ENCODE measurements around the gene AKAP8L. TPM values are rescaled to one million over a fixed set of nuclear protein-coding genes. Genes with fewer than 3 reads are reported as not detected.

Gene AKAP8L
- total RNA-seq, 1 experiment from 2014 or later = 123 TPM

DNA sequence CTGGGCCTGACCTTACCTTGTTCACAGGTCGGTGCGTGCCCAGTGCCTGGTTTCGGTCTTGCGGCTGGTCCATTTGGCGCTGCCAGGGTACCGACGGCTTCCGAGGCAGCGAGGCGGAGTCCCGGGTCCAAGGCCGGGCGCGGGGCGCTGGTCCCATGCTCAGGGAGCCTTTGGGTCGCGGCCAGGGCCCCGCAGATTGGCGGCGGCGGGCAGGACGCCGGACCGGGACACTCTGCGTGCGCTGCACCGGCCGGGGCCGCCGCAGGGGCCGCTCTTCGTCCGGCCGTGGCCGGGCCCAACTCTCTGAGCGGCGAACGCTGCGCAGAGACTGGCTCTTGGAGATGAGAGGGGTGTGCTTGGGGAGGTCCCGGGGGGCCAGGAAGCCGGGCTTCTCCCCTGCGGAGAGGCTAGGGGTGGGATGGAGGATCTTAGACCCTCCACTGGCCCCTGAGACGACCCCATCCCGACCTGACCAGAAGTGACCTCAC, 34.3 kb upstream of the AKAP8L start:
- Histone ChIP-seq H3K23me2 (ENCODE audit: insufficient read length, low read depth, low read length, poor library complexity, severe bottlenecking) (peaks cover 32% of the 10 kb centered on the region), H4K5ac (ENCODE audit: insufficient read length, low read depth, low read length) (no peak overlapping the region), H3K4me2 (ENCODE audit: insufficient read depth, insufficient read length, low read length) (peak overlapping the region; percentile 82), H3K27me3 (ENCODE audit: insufficient read depth, low read length) (peaks cover 8% of the 10 kb centered on the region; the same call in 1 of the 2 replicates), H3T11ph (ENCODE audit: low read length) (no peak overlapping the region), H4K20me1 (ENCODE audit: control insufficient read depth, insufficient read depth, insufficient read length) (no peaks in the 10 kb centered on the region), H3K56ac (ENCODE audit: insufficient read length, low read depth, low read length) (no peak overlapping the region), H3K23ac (ENCODE audit: insufficient read length, low read depth, low read length) (no peak overlapping the region), H2BK120ac (ENCODE audit: low read depth, low read length, poor library complexity, severe bottlenecking) (no peak overlapping the region), H3K79me1 (ENCODE audit: insufficient read depth, low read depth, low read length, poor library complexity, severe bottlenecking) (no peaks in the 10 kb centered on the region), H3K9me3 (ENCODE audit: control insufficient read depth, low read depth, low read length) (no peaks in the 10 kb centered on the region), H4K91ac (ENCODE audit: insufficient read length, low read depth, low read length) (no peak overlapping the region), H4K8ac (replicated peaks; ENCODE audit: insufficient read length, low read depth, low read length) (no peak overlapping the region), H3K9ac (ENCODE audit: extremely low read depth, insufficient read length, low read length) (no peak overlapping the region), H2BK15ac (ENCODE audit: low read depth, low read length) (peak overlapping the region; percentile 1; the same call in 1 of the 2 replicates), H2BK12ac (ENCODE audit: insufficient read length, low read depth, low read length) (no peak overlapping the region), H3K4me1 (ENCODE audit: insufficient read depth, low read length) (no peaks in the 10 kb centered on the region; the same call in 1 of the 2 replicates), H2AFZ (ENCODE audit: low read length) (no peak overlapping the region), H3K79me2 (ENCODE audit: insufficient read depth, low read length) (no peaks in the 10 kb centered on the region), H3K27ac (ENCODE audit: insufficient read length, low read depth, low read length) (no peak overlapping the region), H3K18ac (ENCODE audit: insufficient read length, low read depth, low read length) (peak overlapping the region; percentile 7), H2BK20ac (ENCODE audit: low read depth, low read length, poor library complexity, severe bottlenecking) (no peak overlapping the region), H2AK5ac (ENCODE audit: insufficient read length, low read length) (no peak overlapping the region), H3K14ac (ENCODE audit: insufficient read depth, low read length) (no peak overlapping the region), H3K4ac (ENCODE audit: low read depth, low read length) (no peak overlapping the region), H2BK5ac (ENCODE audit: insufficient read length, low read length) (no peak overlapping the region)
- Mint-ChIP-seq H3K4me1 (peaks cover 13 to 32% of the 10 kb centered on the region in 2 experiments), H3K9me3 (peaks cover 0 to 2% of the 10 kb centered on the region in 2 experiments; a peak in 4 of 5 replicates), H3K36me3 (ENCODE audit: insufficient read depth in 1 of 3, low read depth in 3 of 3) (no peaks in the 10 kb centered on the region), H3K4me3 (peak overlapping the region; percentile 52 to 82), H3K27ac (no peak overlapping the region), H3K27me3 (ENCODE audit: low read depth) (peaks cover 56% of the 10 kb centered on the region)
- DNase-seq = peak; percentile 56
- TF ChIP-seq, protein P1, sequence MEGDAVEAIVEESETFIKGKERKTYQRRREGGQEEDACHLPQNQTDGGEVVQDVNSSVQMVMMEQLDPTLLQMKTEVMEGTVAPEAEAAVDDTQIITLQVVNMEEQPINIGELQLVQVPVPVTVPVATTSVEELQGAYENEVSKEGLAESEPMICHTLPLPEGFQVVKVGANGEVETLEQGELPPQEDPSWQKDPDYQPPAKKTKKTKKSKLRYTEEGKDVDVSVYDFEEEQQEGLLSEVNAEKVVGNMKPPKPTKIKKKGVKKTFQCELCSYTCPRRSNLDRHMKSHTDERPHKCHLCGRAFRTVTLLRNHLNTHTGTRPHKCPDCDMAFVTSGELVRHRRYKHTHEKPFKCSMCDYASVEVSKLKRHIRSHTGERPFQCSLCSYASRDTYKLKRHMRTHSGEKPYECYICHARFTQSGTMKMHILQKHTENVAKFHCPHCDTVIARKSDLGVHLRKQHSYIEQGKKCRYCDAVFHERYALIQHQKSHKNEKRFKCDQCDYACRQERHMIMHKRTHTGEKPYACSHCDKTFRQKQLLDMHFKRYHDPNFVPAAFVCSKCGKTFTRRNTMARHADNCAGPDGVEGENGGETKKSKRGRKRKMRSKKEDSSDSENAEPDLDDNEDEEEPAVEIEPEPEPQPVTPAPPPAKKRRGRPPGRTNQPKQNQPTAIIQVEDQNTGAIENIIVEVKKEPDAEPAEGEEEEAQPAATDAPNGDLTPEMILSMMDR (conservative IDR thresholded peaks at IDR 0.05) = peak; percentile 43
- no CpG with 5 or more reads among the region's 44 CpGs for WGBS (ENCODE audit: extremely low coverage, insufficient read length, low lambda C conversion rate)
